Measurements from ENCODE around the gene RELT.
A peak's percentile ranks its signal among the peaks of the same experiment; 100 is the strongest.
"Not testable (repeated sequence)": the region's sequence is repeated elsewhere in the genome, so short reads cannot be mapped to it uniquely, and the experiment has no call there.

Gene RELT

DNA sequence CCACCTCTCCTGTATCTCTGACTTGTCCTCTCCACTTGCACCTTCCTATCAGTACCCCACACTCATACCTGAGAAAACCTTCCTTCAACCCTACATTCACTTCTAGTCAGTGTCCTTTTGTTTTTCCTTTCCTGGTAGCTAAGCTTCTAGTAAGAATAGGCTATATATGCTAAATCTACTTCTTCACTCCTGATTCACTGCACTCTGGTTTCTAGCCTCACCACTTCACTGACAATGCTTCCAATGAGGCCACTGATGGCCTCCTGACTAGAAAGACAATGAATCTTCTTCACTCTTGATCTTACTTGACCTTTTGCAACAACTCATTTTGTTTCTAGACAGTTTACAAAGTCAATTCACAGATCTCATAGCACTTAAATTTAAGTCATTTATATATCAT lies 52.0 kb downstream of the RELT start:
- no peak for DNase-seq

DNA sequence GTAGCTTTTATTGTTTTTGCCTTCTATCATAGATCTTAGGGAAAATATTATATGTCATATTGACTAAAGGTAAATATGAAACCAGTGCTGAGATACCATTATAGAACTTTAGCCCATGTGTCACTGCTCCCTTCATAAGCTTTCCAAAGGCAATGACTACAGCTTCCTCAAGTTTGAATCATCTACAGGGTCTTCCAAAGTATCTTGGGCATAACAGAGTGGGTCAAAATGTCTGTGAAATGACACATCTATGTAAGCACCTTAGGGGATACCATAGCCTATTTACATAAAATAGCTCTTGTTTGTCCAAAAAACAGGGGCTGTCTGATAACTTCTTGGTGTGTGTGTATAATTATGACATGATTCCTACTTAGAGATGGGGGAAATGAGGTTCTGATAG lies 52.5 kb downstream of the RELT start:
- no peak for DNase-seq

DNA sequence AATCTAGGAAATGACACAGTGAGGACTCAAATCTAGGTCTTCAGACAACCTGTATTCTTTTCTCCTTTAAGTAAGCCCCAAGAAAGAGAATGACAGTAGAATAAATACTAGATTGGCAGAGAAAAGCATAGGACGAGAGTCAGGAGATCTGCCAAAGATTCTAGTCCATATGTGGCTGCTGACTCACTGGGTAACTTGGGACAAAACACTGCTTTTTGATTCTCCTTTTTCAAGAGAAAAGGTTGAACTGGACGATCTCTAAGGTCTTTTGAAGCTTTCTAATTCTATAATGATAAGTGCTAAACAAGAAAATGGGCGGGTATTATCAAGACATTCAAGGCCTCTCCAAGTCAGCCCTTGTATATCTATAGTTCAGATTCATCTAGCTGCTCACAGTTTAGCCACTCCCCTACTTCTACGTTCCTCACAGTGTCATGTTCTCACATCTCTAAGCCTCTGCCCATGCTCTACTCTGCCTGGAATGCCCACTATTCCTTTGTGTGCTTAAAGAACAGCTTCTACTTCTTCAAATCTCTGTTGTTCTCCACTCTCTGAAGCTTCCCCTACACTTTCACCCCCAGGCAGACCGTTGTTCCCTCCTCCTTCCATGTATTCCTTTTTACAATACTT lies 53.0 kb downstream of the RELT start:
- no peak for DNase-seq

DNA sequence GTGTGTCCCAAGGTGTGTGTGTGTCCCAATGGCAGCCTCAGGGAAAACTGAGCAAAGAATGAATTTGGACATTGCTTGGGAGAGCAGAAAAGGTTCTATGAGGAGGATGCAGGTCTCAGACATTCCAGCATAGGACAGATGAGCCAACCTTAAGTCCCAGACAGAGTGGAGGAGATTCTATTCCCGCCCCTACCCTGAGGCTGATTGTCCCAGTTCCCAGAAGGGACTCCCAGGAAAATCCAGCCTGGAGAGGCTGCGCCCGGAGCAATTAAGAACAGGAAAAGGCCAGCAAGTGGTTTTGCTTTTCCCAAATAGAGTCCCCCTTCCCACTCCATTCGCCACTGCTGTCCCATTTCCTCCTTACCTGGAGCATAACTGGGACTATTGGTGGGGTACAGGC lies 54.1 kb downstream of the RELT start:
- no peak for DNase-seq

DNA sequence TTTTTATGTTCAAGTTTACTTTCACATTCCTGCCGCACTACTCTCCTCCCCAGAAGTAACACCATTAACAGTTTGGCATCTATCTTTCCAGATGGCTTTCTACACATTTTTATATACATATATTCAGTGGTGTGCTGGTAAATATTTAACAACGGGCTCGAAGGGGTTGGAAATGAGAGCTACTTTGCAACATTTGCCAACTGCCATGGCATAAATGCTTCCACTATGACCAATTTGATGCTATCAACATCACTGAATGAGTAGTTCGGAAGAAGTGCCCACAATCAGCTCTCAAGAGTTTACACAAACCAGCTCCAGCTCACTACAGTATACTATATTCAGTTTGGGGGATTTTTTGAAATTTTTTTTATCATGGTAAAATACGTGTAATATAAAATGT lies 55.2 kb downstream of the RELT start:
- DNase-seq: no peak

DNA sequence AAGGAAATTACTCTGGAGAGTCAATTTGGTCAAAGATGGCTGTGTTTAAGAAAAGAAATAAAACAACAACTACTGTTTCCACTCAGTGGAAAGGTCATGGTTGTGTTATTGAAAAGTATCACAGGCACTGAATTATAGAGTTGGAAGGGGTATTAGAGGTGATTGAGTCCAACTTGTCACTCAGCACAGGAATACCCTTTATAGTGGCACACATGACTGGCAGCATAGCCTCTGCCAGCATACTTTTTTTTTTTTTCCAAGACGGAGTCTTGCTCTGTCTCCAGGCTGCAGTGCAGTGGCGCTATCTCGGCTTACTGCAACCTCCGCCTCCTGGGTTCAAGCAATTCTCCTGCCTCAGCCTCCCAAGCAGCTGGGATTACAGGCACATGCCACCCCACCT lies 60.7 kb downstream of the RELT start:
- DNase-seq: not testable (repeated sequence)

DNA sequence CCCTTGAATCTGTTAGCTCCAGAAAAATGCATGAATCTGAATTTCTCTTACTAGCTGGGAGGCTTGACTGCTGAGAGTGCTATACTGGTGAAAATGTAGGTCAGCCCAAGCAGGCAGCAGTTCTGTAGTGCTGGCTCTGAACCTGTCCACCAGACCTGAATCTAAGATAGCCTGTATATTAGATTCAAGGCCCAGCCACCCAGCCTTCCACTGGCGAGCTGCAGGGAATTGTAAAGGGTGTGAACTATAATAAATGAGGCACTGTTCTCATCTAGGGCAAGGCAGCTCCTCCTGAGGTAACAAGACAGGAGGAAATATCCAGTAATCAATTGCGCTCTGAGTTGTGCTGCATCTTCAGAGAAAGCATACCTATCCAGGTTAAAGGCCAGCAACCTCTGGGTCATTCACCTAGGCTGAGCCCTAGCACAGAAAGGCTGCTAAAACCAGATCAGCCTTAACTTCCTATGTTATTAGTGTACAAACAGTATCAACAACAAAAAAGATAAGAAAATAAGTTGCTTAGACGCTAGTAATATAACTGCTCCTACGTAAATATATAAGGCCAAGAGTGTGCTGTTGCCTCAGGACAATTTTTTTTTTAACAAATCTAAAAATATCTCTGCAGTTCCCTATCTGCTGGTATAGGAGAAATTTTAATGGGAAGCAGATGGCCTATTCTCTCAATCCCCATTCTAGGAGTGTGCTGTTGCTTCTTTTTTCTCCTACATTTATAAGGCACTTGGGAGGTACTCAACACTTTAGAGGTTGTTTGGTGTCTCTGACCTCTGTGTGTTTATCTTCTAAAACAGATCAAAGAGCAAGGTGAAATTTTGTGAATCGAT lies 63.0 kb downstream of the RELT start:
- peak in 4 of 56 donors; percentile 11 to 38 (median 23) for DNase-seq

DNA sequence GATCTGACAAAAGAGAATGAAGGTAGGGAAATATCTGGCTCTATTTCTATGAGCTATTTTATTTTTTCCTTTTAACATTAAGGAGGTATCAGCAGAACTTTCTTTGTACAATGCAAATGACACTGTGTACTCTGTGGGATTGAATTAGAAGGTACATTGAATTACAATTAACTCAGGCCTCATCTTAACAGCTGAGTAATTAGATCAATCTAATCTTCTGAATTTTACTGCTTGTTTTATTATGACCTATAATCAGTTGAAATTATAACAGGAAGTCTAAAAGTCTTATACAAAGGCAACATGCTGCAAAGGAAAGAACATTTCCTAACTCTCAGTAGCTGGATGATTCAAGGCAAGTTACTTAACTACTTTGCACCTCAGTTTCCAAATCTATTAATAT lies 69.8 kb downstream of the RELT start:
- DNase-seq: no peak

DNA sequence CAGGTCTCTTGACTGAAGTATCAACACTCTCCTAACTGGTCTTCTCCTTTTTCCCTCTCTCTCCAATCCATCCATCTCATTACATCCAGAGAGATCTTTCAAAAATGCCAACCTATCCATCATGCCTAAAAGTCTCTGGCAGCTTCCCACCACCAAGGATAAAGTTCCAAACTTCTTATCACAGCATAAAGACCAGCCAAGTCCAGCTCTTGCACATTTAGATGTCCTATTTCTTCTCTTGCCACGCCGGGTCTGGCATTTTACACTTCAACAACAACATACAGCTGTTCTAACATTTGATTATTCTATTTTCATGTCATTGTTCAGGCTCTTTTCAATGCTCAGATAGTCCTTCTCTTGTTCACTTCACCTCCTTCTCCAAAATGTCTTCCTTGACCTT lies 70.6 kb downstream of the RELT start:
- DNase-seq: no peak

Data from nucleus accumbens (tissue), 56 donors.